ENCODE measurements around the gene SEC16A. TPM values are rescaled to one million over a fixed set of nuclear protein-coding genes. Genes with fewer than 3 reads are reported as not detected.

Gene SEC16A
- total and polyA plus RNA-seq, 4 donors, result 21.7 to 96.1 (median 66.0) TPM

GRCh38 chr9:136398286-136398685, 84.6 kb downstream of the SEC16A start (continued):
- TF ChIP-seq, protein P1, sequence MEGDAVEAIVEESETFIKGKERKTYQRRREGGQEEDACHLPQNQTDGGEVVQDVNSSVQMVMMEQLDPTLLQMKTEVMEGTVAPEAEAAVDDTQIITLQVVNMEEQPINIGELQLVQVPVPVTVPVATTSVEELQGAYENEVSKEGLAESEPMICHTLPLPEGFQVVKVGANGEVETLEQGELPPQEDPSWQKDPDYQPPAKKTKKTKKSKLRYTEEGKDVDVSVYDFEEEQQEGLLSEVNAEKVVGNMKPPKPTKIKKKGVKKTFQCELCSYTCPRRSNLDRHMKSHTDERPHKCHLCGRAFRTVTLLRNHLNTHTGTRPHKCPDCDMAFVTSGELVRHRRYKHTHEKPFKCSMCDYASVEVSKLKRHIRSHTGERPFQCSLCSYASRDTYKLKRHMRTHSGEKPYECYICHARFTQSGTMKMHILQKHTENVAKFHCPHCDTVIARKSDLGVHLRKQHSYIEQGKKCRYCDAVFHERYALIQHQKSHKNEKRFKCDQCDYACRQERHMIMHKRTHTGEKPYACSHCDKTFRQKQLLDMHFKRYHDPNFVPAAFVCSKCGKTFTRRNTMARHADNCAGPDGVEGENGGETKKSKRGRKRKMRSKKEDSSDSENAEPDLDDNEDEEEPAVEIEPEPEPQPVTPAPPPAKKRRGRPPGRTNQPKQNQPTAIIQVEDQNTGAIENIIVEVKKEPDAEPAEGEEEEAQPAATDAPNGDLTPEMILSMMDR (IDR thresholded peaks at IDR 0.05; ENCODE audit: low read depth, low read length, missing input control), result no peak
- TF ChIP-seq FOXA2 (IDR thresholded peaks at IDR 0.05) (no peak), NR2F2 (IDR thresholded peaks at IDR 0.05) (no peak), FOXA1 (IDR thresholded peaks at IDR 0.05) (no peak), HNF4G (IDR thresholded peaks at IDR 0.05) (no peak), EGR1 (IDR thresholded peaks at IDR 0.05; ENCODE audit: low read depth in 2 of 2) (no peak)

DNA sequence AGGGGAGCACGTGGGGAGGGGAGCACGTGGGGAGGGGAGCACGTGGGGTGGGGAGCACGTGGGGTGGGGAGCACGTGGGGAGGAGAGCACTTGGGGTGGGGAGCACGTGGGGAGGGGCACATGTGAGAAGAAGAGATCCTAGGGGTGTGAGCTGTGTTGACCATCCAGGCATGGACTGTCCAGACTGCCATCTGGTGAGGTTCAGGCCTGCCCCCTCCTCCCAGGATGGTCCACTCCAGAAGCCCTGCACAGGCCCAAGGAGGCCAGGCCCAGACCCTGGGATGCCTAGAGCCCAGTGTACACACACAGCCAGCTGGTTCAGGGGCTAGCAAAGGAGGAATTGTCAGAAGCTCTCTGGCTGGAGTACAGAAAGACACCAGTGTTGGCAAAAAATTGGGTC, 85.2 kb downstream of the SEC16A start:
- WGBS, result 83% methylated on average over 6 of the region's 6 CpGs
- DNase-seq (ENCODE audit: low spot score), result no peak
- peaks cover 10 to 53% (median 38%) of the 10 kb centered on the region in 4 donors for H3K4me1 ChIP-seq (ENCODE audit: control insufficient read depth in 4 of 4, insufficient read depth in 4 of 4, low read length in 3 of 4)

GRCh38 chr9:136396219-136396515, 86.7 kb downstream of the SEC16A start:
- no peak for DNase-seq (ENCODE audit: low spot score)
- no peak overlapping the region for H3K4me3 ChIP-seq (ENCODE audit: low read depth in 1 of 3, low read length in 3 of 3)
- H3K27me3 ChIP-seq (ENCODE audit: control insufficient read depth in 4 of 4, insufficient read depth in 4 of 4, low read length in 3 of 4), result no peaks in the 10 kb centered on the region
- H3K9me3 ChIP-seq (ENCODE audit: control insufficient read depth in 4 of 4, low read length in 3 of 4), result no peaks in the 10 kb centered on the region
- peaks cover 10 to 53% (median 38%) of the 10 kb centered on the region in 4 donors for H3K4me1 ChIP-seq (ENCODE audit: control insufficient read depth in 4 of 4, insufficient read depth in 4 of 4, low read length in 3 of 4)
- H3K9ac ChIP-seq (ENCODE audit: low read depth in 1 of 2, low read length in 2 of 2), result peak overlapping the region in 1 of 2 donors; percentile 71
- TF ChIP-seq HNF4A (conservative IDR thresholded peaks at IDR 0.05) (peak in 1 of 2 donors; percentile 29), EGR1 (IDR thresholded peaks at IDR 0.05; ENCODE audit: low read depth in 2 of 2) (peak in 1 of 2 donors; percentile 68), GABPA (IDR thresholded peaks at IDR 0.05 in 1 of 2, conservative IDR thresholded peaks at IDR 0.05 in 1 of 2) (no peak)
- H3K27ac ChIP-seq (ENCODE audit: low read depth in 1 of 2, low read length in 2 of 2), result peak overlapping the region; percentile 78 to 84
- H3K36me3 ChIP-seq (ENCODE audit: control insufficient read depth in 4 of 4, insufficient read depth in 3 of 4, low read depth in 1 of 4, low read length in 3 of 4), result peaks cover 0 to 35% (median 17%) of the 10 kb centered on the region in 4 donors
- 34% methylated on average over 4 of the region's 4 CpGs for WGBS

More for the DNA sequence above, 85.2 kb downstream of the SEC16A start:
- no peak overlapping the region for H3K9ac ChIP-seq (ENCODE audit: low read depth in 1 of 2, low read length in 2 of 2)
- H3K36me3 ChIP-seq (ENCODE audit: control insufficient read depth in 4 of 4, insufficient read depth in 3 of 4, low read depth in 1 of 4, low read length in 3 of 4), result peaks cover 0 to 30% (median 13%) of the 10 kb centered on the region in 4 donors
- no peaks in the 10 kb centered on the region for H3K9me3 ChIP-seq (ENCODE audit: control insufficient read depth in 4 of 4, low read length in 3 of 4)
- H3K4me3 ChIP-seq (ENCODE audit: low read depth in 1 of 3, low read length in 3 of 3), result no peak overlapping the region
- TF ChIP-seq TAF1 (conservative IDR thresholded peaks at IDR 0.05) (no peak), REST (IDR thresholded peaks at IDR 0.05) (no peak), NR2F2 (IDR thresholded peaks at IDR 0.05) (no peak), HNF4A (conservative IDR thresholded peaks at IDR 0.05) (no peak), RAD21 (IDR thresholded peaks at IDR 0.05) (no peak), SP1 (IDR thresholded peaks at IDR 0.05) (no peak), JUND (IDR thresholded peaks at IDR 0.05) (no peak), YY1 (IDR thresholded peaks at IDR 0.05) (no peak)
- TF ChIP-seq, protein P2, sequence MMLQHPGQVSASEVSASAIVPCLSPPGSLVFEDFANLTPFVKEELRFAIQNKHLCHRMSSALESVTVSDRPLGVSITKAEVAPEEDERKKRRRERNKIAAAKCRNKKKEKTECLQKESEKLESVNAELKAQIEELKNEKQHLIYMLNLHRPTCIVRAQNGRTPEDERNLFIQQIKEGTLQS (IDR thresholded peaks at IDR 0.05), result no peak
- no peak overlapping the region for H3K27ac ChIP-seq (ENCODE audit: low read depth in 1 of 2, low read length in 2 of 2)
- H3K27me3 ChIP-seq (ENCODE audit: control insufficient read depth in 4 of 4, insufficient read depth in 4 of 4, low read length in 3 of 4), result no peaks in the 10 kb centered on the region

All from liver (tissue), 9 donors.